HPDE6-E6E7 (cell line): ENCODE measurements around the gene PTBP1.
"Not testable (repeated sequence)": the region's sequence is repeated elsewhere in the genome, so short reads cannot be mapped to it uniquely, and the experiment has no call there.

ENCODE experiments used
- DNase-seq: peaks from one replicate; pipeline ENCODE4 v3.0.0; 2011; ENCODE audit warnings: missing footprints; ENCODE audit errors: extremely low spot score

PTBP1 gene

GRCh38 chr19:853614-854220 lies 56.5 kb downstream of the PTBP1 start:
- DNase-seq, result not testable (repeated sequence)

GRCh38 chr19:854549-854948 lies 57.3 kb downstream of the PTBP1 start:
- no peak for DNase-seq

- DNase-seq, result no peak
Measured at GRCh38 chr19:855142-855541, 57.9 kb downstream of the PTBP1 start.

- DNase-seq, result no peak
Measured at GRCh38 chr19:855566-856120, 58.4 kb downstream of the PTBP1 start.

- no peak for DNase-seq
Measured at GRCh38 chr19:858284-858683, 61.0 kb downstream of the PTBP1 start.

- no peak for DNase-seq
Measured at GRCh38 chr19:858868-859843, 61.9 kb downstream of the PTBP1 start, which contains the start of gene CFD. CFD (plus strand) TSS chr19:859664; CDS start chr19:859690, 26 bp downstream.

- no peak for DNase-seq
Measured at GRCh38 chr19:861141-861755, 64.0 kb downstream of the PTBP1 start.
